ENCODE results near the gene SSBP3. TPM values are rescaled to one million over a fixed set of nuclear protein-coding genes. Genes with fewer than 3 reads are reported as not detected.

Gene SSBP3
- total RNA-seq, 4 donors from 2014 or later, result 32.8 to 63.4 (median 47.4) TPM

DNA sequence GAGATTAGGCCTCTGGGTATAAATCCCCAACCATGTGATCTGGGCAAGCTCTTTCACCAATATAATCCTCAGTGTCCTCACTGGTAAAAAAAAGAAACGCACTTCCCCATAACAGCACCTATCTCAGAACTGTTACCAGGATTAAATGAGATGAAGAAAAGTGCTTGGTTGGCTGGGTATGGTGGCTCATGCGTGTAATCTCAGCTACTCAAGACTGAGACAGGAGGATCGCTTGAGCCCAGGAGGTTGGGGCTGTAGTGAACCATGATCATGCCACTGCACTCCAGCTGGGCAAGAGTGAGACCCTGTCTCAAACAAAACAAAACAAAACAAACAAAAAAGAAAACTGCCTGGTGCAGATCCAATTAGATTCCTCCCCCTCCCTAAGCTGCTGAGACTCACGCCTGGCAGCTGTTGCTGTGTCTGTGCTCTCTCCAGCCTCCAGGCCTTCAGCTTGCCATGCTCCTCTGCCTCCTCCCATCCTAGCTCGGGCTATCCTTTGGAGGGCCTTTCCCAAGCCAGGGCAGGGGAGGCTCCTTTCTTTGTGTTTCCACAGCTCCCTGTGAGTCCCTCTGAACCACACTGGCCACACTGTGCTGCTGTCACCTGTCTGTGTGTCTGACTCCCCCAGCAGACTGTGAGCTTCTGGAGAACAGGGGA is 225.4 kb downstream of the SSBP3 start:
- H3K9me3 ChIP-seq, result no peaks in the 10 kb centered on the region
- H3K27ac ChIP-seq (replicated peaks in 1 of 4), result no peak overlapping the region
- no peak overlapping the region for H3K4me3 ChIP-seq
- 95% methylated on average over 5 of the region's 5 CpGs for WGBS
- TF ChIP-seq POLR2AphosphoS5 (IDR thresholded peaks at IDR 0.05) (no peak), EP300 (IDR thresholded peaks at IDR 0.05) (no peak), POLR2A (IDR thresholded peaks at IDR 0.05; ENCODE audit: low read depth) (no peak)
- TF ChIP-seq, protein P1, sequence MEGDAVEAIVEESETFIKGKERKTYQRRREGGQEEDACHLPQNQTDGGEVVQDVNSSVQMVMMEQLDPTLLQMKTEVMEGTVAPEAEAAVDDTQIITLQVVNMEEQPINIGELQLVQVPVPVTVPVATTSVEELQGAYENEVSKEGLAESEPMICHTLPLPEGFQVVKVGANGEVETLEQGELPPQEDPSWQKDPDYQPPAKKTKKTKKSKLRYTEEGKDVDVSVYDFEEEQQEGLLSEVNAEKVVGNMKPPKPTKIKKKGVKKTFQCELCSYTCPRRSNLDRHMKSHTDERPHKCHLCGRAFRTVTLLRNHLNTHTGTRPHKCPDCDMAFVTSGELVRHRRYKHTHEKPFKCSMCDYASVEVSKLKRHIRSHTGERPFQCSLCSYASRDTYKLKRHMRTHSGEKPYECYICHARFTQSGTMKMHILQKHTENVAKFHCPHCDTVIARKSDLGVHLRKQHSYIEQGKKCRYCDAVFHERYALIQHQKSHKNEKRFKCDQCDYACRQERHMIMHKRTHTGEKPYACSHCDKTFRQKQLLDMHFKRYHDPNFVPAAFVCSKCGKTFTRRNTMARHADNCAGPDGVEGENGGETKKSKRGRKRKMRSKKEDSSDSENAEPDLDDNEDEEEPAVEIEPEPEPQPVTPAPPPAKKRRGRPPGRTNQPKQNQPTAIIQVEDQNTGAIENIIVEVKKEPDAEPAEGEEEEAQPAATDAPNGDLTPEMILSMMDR (IDR thresholded peaks at IDR 0.05), result no peak
- H3K36me3 ChIP-seq, result peaks cover 0 to 57% (median 15%) of the 10 kb centered on the region in 4 donors
- no peaks in the 10 kb centered on the region for H3K27me3 ChIP-seq
- H3K4me1 ChIP-seq, result no peaks in the 10 kb centered on the region
- intact Hi-C loops (cut with DNase I), result loop anchor here (5.0 kb wide), 1 partner anchor 311 kb away; no protein-coding TSS in a partner anchor
- no peak for DNase-seq (ENCODE audit: extremely low spot score)

GRCh38 chr1:54178296-54179070 is 227.7 kb downstream of the SSBP3 start:
- Histone ChIP-seq H3K27ac (replicated peaks in 1 of 4) (no peak overlapping the region), H3K9me3 (no peaks in the 10 kb centered on the region), H3K4me3 (no peak overlapping the region), H3K36me3 (peaks cover 0 to 66% (median 21%) of the 10 kb centered on the region in 4 donors), H3K4me1 (peaks cover 0 to 5% (median 0%) of the 10 kb centered on the region in 4 donors), H3K27me3 (no peaks in the 10 kb centered on the region)
- intact Hi-C loops (cut with DNase I), result no loop called here
- TF ChIP-seq EP300 (IDR thresholded peaks at IDR 0.05), result no peak
- TF ChIP-seq, protein P1 (IDR thresholded peaks at IDR 0.05), result no peak
- no peak for TF ChIP-seq POLR2AphosphoS5 (IDR thresholded peaks at IDR 0.05)
- no peak for TF ChIP-seq POLR2A (IDR thresholded peaks at IDR 0.05; ENCODE audit: low read depth)
- DNase-seq (ENCODE audit: extremely low spot score), result no peak
- WGBS, result 88% methylated on average over 9 of the region's 9 CpGs

DNA sequence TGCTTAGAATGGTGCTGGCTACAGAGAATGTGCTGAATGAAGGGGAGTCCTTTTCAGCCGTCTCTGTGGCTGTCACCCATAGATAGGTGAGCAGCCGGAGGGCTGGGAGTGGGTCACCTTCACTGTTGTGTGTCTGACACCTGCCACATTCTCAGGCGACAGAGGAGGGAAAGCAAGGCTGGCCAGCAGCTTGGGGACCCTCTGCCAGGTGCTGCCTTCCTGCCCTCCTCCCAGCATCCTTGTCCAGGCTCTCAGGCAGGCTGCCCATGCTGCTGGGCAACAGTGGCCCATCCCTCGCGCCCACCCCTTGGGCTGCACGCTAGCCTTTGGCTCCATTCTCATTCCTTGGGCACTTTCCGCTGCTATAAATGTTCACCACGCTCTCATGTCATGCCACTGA is 228.5 kb downstream of the SSBP3 start:
- DNase-seq (ENCODE audit: extremely low spot score), result no peak
- Histone ChIP-seq H3K27me3 (no peaks in the 10 kb centered on the region), H3K9me3 (no peaks in the 10 kb centered on the region), H3K4me1 (peaks cover 0 to 5% (median 0%) of the 10 kb centered on the region in 4 donors), H3K27ac (replicated peaks in 1 of 4) (no peak overlapping the region), H3K4me3 (no peak overlapping the region), H3K36me3 (peaks cover 0 to 62% (median 23%) of the 10 kb centered on the region in 4 donors)
- TF ChIP-seq, protein P1 (IDR thresholded peaks at IDR 0.05), result no peak
- TF ChIP-seq EP300 (IDR thresholded peaks at IDR 0.05) (no peak), POLR2A (IDR thresholded peaks at IDR 0.05; ENCODE audit: low read depth) (no peak), POLR2AphosphoS5 (IDR thresholded peaks at IDR 0.05) (no peak)
- 96% methylated on average over 8 of the region's 8 CpGs for whole genome bisulfite sequencing
- intact Hi-C loops (cut with DNase I), result no loop called here

DNA sequence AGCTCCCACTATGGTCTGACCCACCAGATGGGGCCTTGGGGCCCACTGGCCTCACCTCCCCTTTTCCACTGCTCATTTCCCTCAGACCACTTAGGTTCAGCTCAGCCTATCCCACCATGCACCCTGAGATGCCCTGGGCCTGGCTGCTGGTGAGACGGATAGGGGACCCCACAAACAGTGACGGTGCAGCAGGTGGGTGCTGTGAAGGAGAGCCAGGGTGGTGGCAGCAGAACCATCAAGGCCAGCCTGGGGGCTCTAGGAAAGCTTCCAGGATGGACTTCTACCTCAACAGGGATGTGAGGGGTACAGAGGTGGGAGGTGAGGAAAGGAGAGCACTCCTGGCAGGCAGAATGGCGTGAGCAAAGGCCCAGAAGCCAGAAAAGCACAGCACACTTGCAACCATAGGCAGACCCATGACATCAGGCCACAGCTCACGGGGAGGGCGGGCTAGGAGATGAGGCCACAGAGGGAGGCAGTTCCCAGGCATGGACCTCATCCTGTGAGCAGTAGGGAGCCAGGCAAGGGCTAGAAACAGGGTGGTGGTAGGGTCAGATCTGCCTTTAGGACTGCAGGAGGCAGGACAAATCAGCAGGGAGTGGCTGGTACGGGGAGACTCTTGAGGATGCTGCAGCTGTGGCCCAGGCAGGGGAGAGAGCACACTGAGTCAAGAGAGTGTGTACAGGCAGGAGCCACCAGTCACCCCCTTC is 229.4 kb downstream of the SSBP3 start:
- intact Hi-C loops (cut with DNase I), result no loop called here
- 88% methylated on average over 6 of the region's 6 CpGs for WGBS
- H3K4me1 ChIP-seq, result peaks cover 0 to 5% (median 0%) of the 10 kb centered on the region in 4 donors
- H3K27ac ChIP-seq (replicated peaks in 1 of 4), result no peak overlapping the region
- TF ChIP-seq POLR2AphosphoS5 (IDR thresholded peaks at IDR 0.05), result no peak
- no peak for TF ChIP-seq EP300 (IDR thresholded peaks at IDR 0.05)
- TF ChIP-seq, protein P1 (IDR thresholded peaks at IDR 0.05), result no peak
- TF ChIP-seq POLR2A (IDR thresholded peaks at IDR 0.05; ENCODE audit: low read depth), result no peak
- no peak overlapping the region for H3K4me3 ChIP-seq
- no peaks in the 10 kb centered on the region for H3K27me3 ChIP-seq
- peaks cover 0 to 59% (median 24%) of the 10 kb centered on the region in 4 donors for H3K36me3 ChIP-seq
- no peaks in the 10 kb centered on the region for H3K9me3 ChIP-seq
- no peak for DNase-seq (ENCODE audit: extremely low spot score)

Other genes with a start within 250 kb of the SSBP3 start
- gene CYB5RL, start 206.4 kb downstream of the SSBP3 start, total RNA-seq, result 1 to 10 TPM; 3.6 to 6.1 (median 3.9) TPM
- 10 to 100 TPM; 54.2 to 62.1 (median 58.4) TPM for gene MRPL37, start 206.2 kb downstream of the SSBP3 start, total RNA-seq
- 10 to 100 TPM in 2 of 4 donors, 1 to 10 TPM in 2; 6.9 to 19.1 (median 13.4) TPM for gene ACOT11, start 141.8 kb upstream of the SSBP3 start, total RNA-seq
- not detected for gene FAM151A, start 217.1 kb upstream of the SSBP3 start, total RNA-seq
- 10 to 100 TPM; 11.6 to 20.8 (median 14.8) TPM for gene MROH7, start 235.4 kb upstream of the SSBP3 start, total RNA-seq